ENCODE results near the gene CPA5. TPM values are rescaled to one million over a fixed set of nuclear protein-coding genes. Genes with fewer than 3 reads are reported as not detected.

CPA5 gene
- total RNA-seq, 1 experiment from 2014 or later = not detected

DNA sequence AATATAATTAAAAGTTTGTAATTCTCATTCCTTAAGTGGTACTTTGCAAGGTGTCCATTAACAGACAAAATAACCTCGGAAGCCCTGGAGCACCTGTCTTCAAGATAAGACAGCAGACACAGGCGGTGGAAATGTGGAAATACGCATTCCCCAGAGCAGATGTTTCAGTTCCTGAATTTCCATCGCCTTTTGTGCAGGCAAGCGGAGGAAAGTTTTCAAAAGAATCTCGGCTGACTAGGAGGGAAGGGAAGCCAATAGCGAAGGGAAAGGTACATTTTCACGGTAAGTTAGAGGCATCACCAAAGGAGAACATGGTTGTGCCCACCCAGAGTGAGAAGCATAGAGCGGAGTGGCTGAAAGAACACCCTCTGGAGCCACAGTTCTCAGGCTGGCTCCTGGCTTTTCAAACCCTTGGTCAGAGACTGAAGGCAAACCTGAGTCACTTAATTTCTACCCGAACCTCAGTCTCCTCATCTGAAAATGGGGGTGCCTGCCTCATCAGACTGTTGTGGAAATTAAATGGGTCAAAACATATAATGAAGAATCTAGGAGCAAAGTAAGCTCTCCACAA lies 49.3 kb downstream of the CPA5 start:
- Histone ChIP-seq H4K20me1 (ENCODE audit: low read length) (no peaks in the 10 kb centered on the region), H3K4me2 (ENCODE audit: low read length) (no peak overlapping the region), H3K27ac (ENCODE audit: low read length) (no peak overlapping the region), H3K4me3 (ENCODE audit: low read length) (no peak overlapping the region), H3K27me3 (ENCODE audit: low read length) (no peaks in the 10 kb centered on the region), H3K36me3 (ENCODE audit: low read depth, low read length) (no peaks in the 10 kb centered on the region), H3K9me3 (ENCODE audit: low read length) (no peaks in the 10 kb centered on the region), H3K9ac (ENCODE audit: low read length) (no peak overlapping the region), H3F3A (ENCODE audit: low read length, unreplicated experiment) (no peaks in the 10 kb centered on the region), H2AFZ (ENCODE audit: low read length) (no peak overlapping the region), H3K79me2 (ENCODE audit: low read length) (no peaks in the 10 kb centered on the region), H3K4me1 (ENCODE audit: insufficient read depth, low read length) (no peaks in the 10 kb centered on the region), H3K9me2 (replicated peaks; ENCODE audit: low read length) (no peaks in the 10 kb centered on the region)
- no TSS peak for BruUV-seq (replicated peaks)
- intact Hi-C loops (cut with micrococcal nuclease) = no loop called here
- ChIA-PET CTCF (no interaction called here), POLR2A (ENCODE audit: unreplicated experiment) (no interaction called here)
- ATAC-seq (no peak), DNase-seq (no peak)
- TF ChIP-seq EZH2 (IDR thresholded peaks at IDR 0.05; ENCODE audit: low read length, unreplicated experiment) = no peak
- TF ChIP-seq EZH2phosphoT487 (IDR thresholded peaks at IDR 0.05; ENCODE audit: borderline replicate concordance, low read length) = no peak
- TF ChIP-seq, protein P1, sequence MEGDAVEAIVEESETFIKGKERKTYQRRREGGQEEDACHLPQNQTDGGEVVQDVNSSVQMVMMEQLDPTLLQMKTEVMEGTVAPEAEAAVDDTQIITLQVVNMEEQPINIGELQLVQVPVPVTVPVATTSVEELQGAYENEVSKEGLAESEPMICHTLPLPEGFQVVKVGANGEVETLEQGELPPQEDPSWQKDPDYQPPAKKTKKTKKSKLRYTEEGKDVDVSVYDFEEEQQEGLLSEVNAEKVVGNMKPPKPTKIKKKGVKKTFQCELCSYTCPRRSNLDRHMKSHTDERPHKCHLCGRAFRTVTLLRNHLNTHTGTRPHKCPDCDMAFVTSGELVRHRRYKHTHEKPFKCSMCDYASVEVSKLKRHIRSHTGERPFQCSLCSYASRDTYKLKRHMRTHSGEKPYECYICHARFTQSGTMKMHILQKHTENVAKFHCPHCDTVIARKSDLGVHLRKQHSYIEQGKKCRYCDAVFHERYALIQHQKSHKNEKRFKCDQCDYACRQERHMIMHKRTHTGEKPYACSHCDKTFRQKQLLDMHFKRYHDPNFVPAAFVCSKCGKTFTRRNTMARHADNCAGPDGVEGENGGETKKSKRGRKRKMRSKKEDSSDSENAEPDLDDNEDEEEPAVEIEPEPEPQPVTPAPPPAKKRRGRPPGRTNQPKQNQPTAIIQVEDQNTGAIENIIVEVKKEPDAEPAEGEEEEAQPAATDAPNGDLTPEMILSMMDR (conservative IDR thresholded peaks at IDR 0.05; ENCODE audit: low read depth, low read length) = no peak

GRCh38 chr7:130394421-130395195 lies 50.0 kb downstream of the CPA5 start:
- Histone ChIP-seq H3K4me1 (ENCODE audit: insufficient read depth, low read length) (no peaks in the 10 kb centered on the region), H3K27me3 (ENCODE audit: low read length) (no peaks in the 10 kb centered on the region), H2AFZ (ENCODE audit: low read length) (no peak overlapping the region), H3K4me2 (ENCODE audit: low read length) (no peak overlapping the region), H3K9me3 (ENCODE audit: low read length) (no peaks in the 10 kb centered on the region), H3K36me3 (ENCODE audit: low read depth, low read length) (no peaks in the 10 kb centered on the region), H3K9ac (ENCODE audit: low read length) (no peak overlapping the region), H4K20me1 (ENCODE audit: low read length) (no peaks in the 10 kb centered on the region), H3K9me2 (replicated peaks; ENCODE audit: low read length) (no peaks in the 10 kb centered on the region), H3K27ac (ENCODE audit: low read length) (no peak overlapping the region), H3F3A (ENCODE audit: low read length, unreplicated experiment) (no peaks in the 10 kb centered on the region), H3K79me2 (ENCODE audit: low read length) (no peaks in the 10 kb centered on the region), H3K4me3 (ENCODE audit: low read length) (no peak overlapping the region)
- intact Hi-C loops (cut with micrococcal nuclease) = no loop called here
- no peak for DNase-seq
- ChIA-PET POLR2A (ENCODE audit: unreplicated experiment) (no interaction called here), CTCF (no interaction called here)
- TF ChIP-seq EZH2 (IDR thresholded peaks at IDR 0.05; ENCODE audit: low read length, unreplicated experiment) = no peak
- no peak for ATAC-seq
- no TSS peak for BruUV-seq (replicated peaks)

DNA sequence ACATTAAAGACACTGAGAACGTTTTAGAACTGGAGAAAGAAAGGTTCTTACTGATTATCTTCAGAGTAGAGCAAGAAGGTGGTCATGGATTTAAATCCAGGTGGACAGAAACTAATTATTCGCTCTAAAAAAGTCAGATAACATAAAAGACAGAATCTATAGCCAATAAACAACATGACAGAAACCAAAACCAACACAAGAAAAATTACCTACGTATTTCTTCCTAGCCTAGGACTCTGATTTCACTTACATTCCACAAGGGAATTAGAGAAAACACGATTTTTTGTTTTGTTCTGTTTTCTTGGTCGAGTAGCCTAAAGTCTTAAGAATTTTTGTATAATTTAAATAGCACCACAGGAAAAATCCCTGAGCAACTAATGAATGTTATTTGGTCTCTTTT lies 50.8 kb downstream of the CPA5 start:
- no peaks in the 10 kb centered on the region for H3K36me3 ChIP-seq (ENCODE audit: low read depth, low read length)
- no peak overlapping the region for H3K27ac ChIP-seq (ENCODE audit: low read length)
- TF ChIP-seq, protein P1 (conservative IDR thresholded peaks at IDR 0.05; ENCODE audit: low read depth, low read length) = no peak
- TF ChIP-seq EZH2phosphoT487 (IDR thresholded peaks at IDR 0.05; ENCODE audit: borderline replicate concordance, low read length) = no peak
- no peaks in the 10 kb centered on the region for H3F3A ChIP-seq (ENCODE audit: low read length, unreplicated experiment)
- H4K20me1 ChIP-seq (ENCODE audit: low read length) = no peaks in the 10 kb centered on the region
- no peaks in the 10 kb centered on the region for H3K27me3 ChIP-seq (ENCODE audit: low read length)
- POLR2A ChIA-PET (ENCODE audit: unreplicated experiment) = no interaction called here
- no TSS peak for BruUV-seq (replicated peaks)
- H3K9me2 ChIP-seq (replicated peaks; ENCODE audit: low read length) = no peaks in the 10 kb centered on the region
- H3K79me2 ChIP-seq (ENCODE audit: low read length) = no peaks in the 10 kb centered on the region
- H3K9ac ChIP-seq (ENCODE audit: low read length) = no peak overlapping the region
- CTCF ChIA-PET = no interaction called here
- no peaks in the 10 kb centered on the region for H3K9me3 ChIP-seq (ENCODE audit: low read length)
- H3K4me3 ChIP-seq (ENCODE audit: low read length) = no peak overlapping the region
- H3K4me1 ChIP-seq (ENCODE audit: insufficient read depth, low read length) = no peaks in the 10 kb centered on the region
- no peak overlapping the region for H2AFZ ChIP-seq (ENCODE audit: low read length)
- intact Hi-C loops (cut with micrococcal nuclease) = no loop called here
- H3K4me2 ChIP-seq (ENCODE audit: low read length) = no peak overlapping the region
- ATAC-seq = no peak
- no peak for DNase-seq
